GM12891 (cell line): ENCODE results near the gene ETS1.

Experiments
- PAX5 ChIP-seq: IDR thresholded peaks from 2 replicates; pipeline ENCODE4 v1.6.1; 2011; ENCODE audit warnings: low read length, moderate library complexity, mild to moderate bottlenecking; ENCODE audit not compliant: insufficient read depth, severe bottlenecking
- POLR2A ChIP-seq: IDR thresholded peaks from 2 replicates; pipeline ENCODE4 v1.6.1; 2011; ENCODE audit warnings: low read depth, low read length, control low read depth
- POU2F2 ChIP-seq: IDR thresholded peaks from 2 replicates; pipeline ENCODE4 v1.6.1; 2011; ENCODE audit warnings: low read depth, mild to moderate bottlenecking, control low read depth, low read length, moderate library complexity
- SPI1 ChIP-seq: IDR thresholded peaks from 2 replicates; pipeline ENCODE4 v1.6.1; 2011; ENCODE audit warnings: low read depth, low read length, control low read depth
- TAF1 ChIP-seq: IDR thresholded peaks from 2 replicates; pipeline ENCODE4 v1.6.1; 2011; ENCODE audit warnings: low read depth, low read length, control low read depth

- TF ChIP-seq POLR2A: no peak
- TF ChIP-seq POU2F2: no peak
- TF ChIP-seq SPI1: no peak
- TF ChIP-seq TAF1: no peak
- TF ChIP-seq PAX5: no peak
Observed at GRCh38 chr11:128528294-128528693, 59.1 kb downstream of the ETS1 start.
